ENCODE measurements around the gene CCDC110.

CCDC110 gene

DNA sequence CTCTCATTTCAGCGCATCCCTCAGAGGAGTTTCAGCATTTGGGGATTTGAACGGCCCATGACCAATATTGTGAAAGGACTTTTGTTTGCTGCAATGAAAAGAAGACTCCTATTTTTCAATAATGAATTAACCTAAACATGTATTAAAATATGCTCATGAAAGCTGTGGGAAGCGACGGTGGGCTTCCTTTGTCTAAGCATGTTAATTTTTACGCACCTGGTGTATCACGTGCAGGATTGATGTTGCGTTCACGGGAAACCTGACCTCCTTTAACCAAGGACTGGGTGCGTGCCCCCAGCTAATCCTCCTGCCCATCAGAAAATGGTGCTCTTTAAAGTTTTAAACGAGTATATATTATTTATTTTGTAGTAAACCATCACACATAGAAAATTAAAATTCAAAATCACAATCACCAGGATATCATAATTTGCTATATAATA lies 590 bp upstream of the CCDC110 start:
- no peak for DNase-seq (ENCODE audit: low read depth)

DNA sequence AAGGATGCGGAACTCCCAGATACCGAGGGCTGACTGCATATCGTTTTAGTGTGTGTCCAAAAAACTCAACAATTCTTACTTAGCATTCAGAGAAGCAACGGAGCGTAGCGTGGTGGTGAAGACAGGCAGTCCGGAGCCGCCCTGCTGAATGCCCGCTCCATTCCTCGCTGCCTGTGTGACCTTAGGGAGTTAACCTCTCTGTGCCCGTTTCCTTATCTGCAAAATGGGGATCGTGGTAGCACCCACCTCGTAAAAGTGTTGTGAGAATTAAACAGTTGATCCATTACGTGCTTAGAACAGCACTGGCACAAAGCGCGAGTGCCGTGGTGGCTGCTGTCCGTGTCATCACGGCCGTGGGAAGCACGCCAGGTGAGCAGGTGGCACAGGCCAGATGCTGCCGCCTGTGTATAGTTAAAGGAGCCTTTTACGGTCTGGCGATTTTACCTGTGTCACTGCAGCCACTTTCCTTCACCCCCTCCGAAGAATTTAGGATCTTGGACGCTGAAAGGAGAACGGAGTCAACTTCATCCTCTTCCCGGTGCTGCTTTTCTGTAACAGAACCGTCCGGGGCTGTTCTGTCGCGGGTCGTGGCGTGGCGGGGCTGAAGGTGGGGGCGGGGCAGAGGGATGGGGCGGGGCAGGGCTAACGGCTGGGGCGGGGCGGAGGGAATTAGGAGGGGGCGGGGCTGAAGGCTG lies 885 bp downstream of the CCDC110 start:
- DNase-seq (ENCODE audit: low read depth) = no peak

DNA sequence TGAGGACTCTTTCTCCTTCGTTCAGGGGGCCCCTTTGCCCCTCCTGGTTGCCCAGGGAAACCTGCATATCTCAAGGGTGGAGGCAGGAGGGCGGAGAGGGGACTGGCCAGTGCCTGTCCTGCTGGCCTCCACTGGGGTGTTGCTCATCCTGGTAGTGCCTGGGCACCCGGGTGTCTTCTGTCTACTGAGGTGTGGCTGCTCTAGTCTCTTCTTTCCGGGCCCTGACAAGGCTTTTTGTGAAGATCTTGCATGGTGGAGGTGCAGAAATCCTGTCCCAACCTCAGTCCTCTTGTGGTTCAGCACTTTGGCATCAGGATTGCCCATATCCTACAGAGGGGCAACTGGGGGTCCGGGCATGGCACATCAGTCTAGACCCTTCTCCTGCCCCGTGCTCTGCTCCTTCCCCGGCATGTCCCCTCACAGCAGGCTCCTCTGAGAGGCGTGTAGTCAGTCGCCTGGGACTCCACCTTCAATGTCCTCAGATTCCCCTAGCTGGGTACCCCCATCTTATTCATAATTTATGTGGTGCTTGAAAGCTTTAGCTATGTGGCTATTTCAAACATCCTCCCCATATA lies 1.9 kb downstream of the CCDC110 start:
- DNase-seq (ENCODE audit: low read depth) = no peak

- DNase-seq (ENCODE audit: low read depth) = no peak
Observed at GRCh38 chr4:185468999-185469398, 2.5 kb downstream of the CCDC110 start.

DNA sequence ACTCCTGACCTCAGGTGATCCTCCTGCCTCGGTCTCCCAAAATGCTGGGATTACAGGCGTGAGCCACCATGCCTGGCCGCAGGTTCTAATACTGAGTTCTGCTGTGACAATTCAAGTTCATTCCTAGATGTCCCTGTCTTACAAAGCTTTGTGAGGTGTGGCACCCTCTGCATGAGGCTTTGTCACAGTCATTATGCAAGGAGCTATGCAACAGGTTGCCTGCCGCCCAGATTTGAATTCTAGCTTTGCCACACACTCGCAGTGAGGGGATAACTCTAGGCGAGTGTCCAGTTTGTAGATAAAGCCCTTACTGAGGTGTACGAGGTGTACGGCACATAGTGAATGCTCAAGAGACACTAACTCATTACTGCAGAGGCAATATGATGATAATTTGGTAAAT lies 3.5 kb downstream of the CCDC110 start:
- DNase-seq (ENCODE audit: low read depth) = no peak

DNA sequence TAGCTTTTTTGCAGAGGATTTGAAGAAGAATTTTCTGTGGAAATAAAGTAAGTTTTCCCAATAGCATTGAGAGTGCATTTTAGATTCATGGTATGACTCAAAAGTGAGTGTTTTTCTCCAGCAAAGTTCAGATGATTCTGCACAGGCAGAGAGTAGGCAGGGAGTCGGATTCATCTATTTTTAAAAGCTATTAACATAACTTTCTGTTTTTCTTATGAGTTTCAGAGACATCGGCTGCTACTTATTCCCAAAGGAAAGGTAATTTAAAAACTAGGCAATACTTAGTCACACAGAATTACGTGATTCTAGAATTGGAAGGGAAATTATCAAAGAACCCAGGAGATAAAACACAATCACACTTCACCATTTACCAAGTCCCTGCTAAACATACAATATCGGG lies 4.4 kb downstream of the CCDC110 start:
- DNase-seq (ENCODE audit: low read depth) = no peak

DNA sequence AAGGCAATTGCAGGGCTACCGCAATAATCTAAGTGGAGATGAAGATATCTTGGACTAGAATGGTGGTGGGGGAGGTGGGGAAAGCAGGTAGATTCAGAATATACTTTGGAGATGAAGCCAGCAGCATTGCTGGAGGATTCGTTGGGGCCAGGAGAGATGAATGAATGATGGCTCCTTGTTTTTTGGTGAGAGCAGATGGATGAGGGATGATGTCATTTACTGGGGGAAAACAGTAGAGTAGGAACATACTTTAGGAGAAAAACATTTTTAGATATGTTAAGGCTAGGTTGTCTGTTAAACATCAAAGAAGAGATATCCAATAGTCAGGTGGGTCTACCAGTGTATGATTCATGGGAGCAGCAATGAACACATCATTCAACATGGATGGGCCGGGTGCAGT lies 5.8 kb downstream of the CCDC110 start:
- DNase-seq (ENCODE audit: low read depth) = no peak

- DNase-seq (ENCODE audit: low read depth) = no peak
Observed at GRCh38 chr4:185464887-185465286, 6.6 kb downstream of the CCDC110 start.

GRCh38 chr4:185464183-185464582 lies 7.3 kb downstream of the CCDC110 start:
- DNase-seq (ENCODE audit: low read depth) = no peak

GRCh38 chr4:185463541-185463940 lies 8.0 kb downstream of the CCDC110 start:
- DNase-seq (ENCODE audit: low read depth) = no peak

DNA sequence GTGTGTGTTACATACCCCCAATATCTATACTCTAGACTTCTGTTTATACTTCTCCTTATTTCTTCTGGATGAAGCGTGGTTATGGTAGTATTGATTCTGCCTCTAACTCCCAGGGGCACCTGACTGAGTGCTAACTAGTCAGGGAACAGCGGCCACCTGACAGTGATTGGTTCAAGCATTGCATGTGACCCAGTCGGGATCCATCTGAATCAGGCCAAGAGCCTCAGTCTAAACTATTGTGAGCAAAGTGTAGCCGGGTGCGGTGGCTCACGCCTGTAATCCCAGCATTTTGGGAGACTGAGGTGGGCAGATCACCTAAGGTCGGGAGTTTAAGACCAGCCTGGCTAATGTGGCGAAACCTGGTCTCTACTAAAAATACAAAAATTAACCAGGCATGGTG lies 10.0 kb downstream of the CCDC110 start:
- DNase-seq (ENCODE audit: low read depth) = no peak

GRCh38 chr4:185457136-185457535 lies 14.4 kb downstream of the CCDC110 start:
- no peak for DNase-seq (ENCODE audit: low read depth)

- no peak for DNase-seq (ENCODE audit: low read depth)
Observed at GRCh38 chr4:185456131-185456530, 15.4 kb downstream of the CCDC110 start.

DNA sequence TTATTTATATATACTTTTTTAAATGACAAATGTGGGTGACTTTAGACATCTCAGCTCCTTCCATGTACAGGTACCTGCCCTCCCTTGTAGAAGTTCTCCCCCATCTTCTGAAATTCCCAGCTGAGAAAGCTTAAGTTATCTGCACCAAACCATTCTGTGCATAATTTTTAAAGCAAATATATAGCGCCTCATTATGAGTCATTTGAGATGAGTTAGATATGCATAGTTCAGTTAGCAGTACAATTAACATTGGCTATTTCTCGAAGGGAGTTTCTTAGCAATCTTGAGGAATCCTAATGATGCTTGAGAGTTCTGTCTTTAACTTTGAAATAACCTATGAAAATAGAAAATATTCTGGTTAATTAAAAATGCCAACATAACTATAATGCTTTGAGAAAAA lies 26.3 kb downstream of the CCDC110 start:
- no peak for DNase-seq (ENCODE audit: low read depth)

- no peak for DNase-seq (ENCODE audit: low read depth)
Observed at GRCh38 chr4:185441479-185441878, 30.1 kb downstream of the CCDC110 start.

DNA sequence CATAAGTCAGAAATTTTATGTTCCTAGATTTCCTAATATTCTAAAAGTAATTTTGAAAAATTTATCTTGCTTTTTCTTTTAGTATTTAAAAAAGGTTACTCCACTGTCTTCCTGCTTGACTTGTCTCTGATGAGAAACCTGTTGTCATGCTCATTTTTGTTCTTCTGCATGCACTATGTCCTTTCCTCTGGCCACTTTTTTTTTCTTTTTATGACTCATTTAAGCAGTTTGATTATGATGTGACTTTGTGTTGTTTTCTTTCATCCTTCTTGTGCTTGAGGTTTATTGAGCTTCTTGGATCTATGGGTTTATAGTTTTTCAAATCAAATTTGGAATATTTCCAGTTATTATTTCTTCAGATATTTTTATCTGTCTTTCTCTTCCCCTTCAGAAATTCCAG lies 33.7 kb downstream of the CCDC110 start:
- no peak for DNase-seq (ENCODE audit: low read depth)

- no peak for DNase-seq (ENCODE audit: low read depth)
Observed at GRCh38 chr4:185435466-185435865, 36.1 kb downstream of the CCDC110 start.

DNA sequence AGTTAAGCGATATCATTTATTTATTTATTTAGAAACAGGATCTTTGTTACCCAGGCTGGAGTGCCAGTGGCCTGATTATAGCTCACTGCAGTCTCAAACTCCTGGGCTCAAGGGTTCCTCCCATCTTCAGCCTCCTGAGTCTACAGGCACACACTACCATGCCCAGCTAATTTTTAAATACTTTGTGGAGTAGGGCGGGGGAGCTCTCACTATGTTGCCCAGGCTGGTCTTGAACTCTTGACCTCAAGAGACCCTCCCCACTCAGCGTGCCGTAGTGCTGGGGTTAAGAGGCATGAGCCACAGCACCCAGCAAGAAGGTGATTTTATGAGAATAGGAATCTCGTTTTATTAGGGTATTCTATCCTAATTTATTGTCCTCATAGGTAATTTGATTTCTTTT lies 41.9 kb downstream of the CCDC110 start:
- DNase-seq (ENCODE audit: low read depth) = no peak

DNA sequence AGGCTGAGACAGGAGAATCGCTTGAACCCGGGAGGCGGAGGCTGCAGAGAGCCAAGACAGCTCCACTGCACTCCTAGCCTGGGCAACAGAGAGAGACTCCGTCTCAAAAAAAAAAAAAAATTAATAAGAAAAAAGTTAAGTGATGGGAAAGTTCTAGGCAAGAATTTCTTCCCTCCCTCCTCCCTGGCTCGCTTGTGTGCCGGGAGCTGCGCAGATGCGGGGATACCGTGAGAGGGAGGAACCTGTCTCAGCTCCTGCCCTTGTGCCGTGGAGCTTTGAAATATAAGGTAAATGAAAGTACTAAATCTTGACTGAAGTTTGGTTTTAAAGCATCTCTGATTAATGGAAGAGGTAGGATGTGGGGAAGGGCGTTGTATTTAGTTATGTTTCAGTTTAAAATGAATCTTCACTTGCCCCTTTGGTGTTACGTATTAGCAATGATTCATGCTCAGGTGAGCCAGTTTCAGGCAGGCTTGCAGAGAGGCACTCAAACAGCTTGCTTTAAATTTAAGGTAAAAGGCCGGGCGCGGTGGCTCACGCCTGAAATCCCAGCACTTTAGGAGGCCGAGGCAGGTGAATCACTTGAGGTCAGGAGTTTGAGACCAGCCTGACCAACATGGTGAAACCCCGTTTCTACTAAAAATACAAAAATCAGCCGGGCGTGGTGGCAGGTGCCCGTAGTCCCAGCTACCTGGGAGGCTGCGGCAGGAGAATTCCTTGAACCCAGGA lies 44.4 kb downstream of the CCDC110 start:
- no peak for DNase-seq (ENCODE audit: low read depth)

DNA sequence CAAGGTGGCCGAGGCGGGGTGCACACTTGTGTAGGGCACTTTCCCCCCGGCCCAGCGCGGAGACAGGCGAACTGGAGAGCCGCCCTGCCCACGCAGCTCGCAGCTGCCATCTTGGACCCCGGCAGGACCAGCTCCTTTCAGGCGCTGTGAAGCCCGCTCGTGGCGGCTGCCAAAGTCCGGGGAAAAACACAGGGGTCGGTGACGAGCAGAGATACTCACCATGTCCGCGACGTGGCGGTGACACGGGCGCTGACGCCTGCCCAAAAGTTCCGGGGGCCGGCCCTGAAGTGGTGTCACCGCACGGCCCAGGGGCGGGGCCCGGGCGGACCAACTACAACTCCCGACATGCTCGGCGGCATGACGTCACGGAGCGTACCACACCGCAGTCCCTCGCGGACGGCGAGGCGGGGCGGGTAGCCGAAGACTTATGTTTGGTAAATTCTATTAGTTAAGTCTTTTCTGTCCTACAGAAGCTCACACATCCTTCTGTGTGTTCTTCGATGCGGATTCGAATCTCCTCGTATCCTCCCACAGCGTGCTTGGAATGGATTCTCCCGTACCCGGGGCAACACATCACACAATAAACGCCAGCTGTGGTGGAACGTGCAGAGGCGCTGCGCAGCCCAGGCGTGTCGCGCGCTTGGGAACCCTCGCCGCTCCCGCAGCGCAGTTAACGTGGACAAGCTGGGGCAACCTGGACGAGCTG lies 45.7 kb downstream of the CCDC110 start, which contains the start of gene UFSP2:
Gene UFSP2 (minus strand): TSS at position 318 of the 706 bp plus-strand sequence. CDS start 96 bp downstream, at position 222.
- DNase-seq (ENCODE audit: low read depth) = peak; percentile 77

DNA sequence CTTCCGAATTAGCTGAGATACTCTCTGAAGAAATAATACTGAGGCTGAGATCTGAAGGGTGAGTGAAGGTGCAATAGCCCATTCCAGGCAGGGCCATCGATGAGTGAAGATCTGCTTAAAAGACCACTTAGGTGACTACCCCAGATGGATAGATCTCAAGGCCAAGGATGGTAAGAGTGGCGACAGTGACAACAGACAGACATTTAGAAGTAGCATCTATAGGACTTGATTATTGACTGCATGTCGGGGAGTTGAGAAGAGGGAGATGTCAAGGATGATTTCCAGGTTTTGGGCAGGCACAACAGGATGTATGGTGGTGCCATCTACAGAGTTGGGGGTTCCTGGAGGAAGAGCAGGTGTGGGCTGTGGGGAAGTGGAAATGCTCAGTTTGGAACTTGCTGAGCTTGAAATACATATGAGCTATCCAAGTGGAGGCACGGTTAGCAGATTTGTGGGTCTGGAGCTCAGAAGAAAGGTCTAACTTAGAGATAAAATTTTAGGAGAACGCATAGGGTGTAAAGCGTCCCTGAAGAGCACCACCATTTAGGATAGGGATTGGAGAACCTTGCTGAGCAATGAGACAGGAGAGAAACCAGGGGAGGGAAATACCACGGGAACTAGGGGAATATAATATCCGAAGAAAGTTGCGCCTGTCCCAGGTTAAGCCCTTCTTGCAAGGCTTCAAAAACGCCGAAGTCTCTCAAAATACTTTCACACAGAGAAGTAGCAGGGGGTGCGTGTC lies 46.5 kb downstream of the CCDC110 start:
- no peak for DNase-seq (ENCODE audit: low read depth)
